Muscle layer of colon (tissue), 2 donors: ENCODE measurements around the gene ARID1B.

Experiments used
- H3K27ac ChIP-seq: one replicate; pipeline ENCODE4 v1.7.0; 2013; ENCODE audit warnings: low read depth, mild to moderate bottlenecking, low read length, moderate library complexity
- H3K27me3 ChIP-seq, 2 donors: one replicate each; pipeline ENCODE4 v1.7.0; 2013; ENCODE audit warnings: low read length in 2 of 2, mild to moderate bottlenecking in 2 of 2; ENCODE audit not compliant: insufficient read depth in 2 of 2, control insufficient read depth in 1 of 2
- H3K36me3 ChIP-seq: one replicate; pipeline ENCODE4 v1.7.0; 2013; ENCODE audit warnings: mild to moderate bottlenecking, low read length; ENCODE audit not compliant: insufficient read depth
- H3K4me1 ChIP-seq: one replicate; pipeline ENCODE4 v1.7.0; 2013; ENCODE audit warnings: mild to moderate bottlenecking, low read length; ENCODE audit not compliant: insufficient read depth
- H3K4me3 ChIP-seq, 2 donors: one replicate each; pipeline ENCODE4 v1.7.0; 2013; ENCODE audit warnings: low read length in 2 of 2, low read depth in 1 of 2, mild to moderate bottlenecking in 1 of 2, moderate library complexity in 1 of 2
- H3K9ac ChIP-seq: one replicate; pipeline ENCODE4 v1.7.0; 2013; ENCODE audit warnings: low read length
- H3K9me3 ChIP-seq: one replicate; pipeline ENCODE4 v1.7.0; 2013; ENCODE audit warnings: mild to moderate bottlenecking, low read length
- donor health status: abdominal sarcoma.
- donor health status: Adenocarcinoma of cecum.

ARID1B gene

GRCh38 chr6:156917213-156917612 lies 140.0 kb downstream of the ARID1B start:
- Histone ChIP-seq H3K9me3 (no peaks in the 10 kb centered on the region), H3K4me1 (peaks cover 13% of the 10 kb centered on the region), H3K27me3 (no peaks in the 10 kb centered on the region), H3K4me3 (no peak overlapping the region), H3K36me3 (no peaks in the 10 kb centered on the region), H3K27ac (no peak overlapping the region), H3K9ac (no peak overlapping the region)

GRCh38 chr6:156918647-156919046 lies 141.5 kb downstream of the ARID1B start:
- Histone ChIP-seq H3K4me1 (peaks cover 13% of the 10 kb centered on the region), H3K27ac (no peak overlapping the region), H3K9me3 (no peaks in the 10 kb centered on the region), H3K4me3 (no peak overlapping the region), H3K9ac (no peak overlapping the region), H3K36me3 (no peaks in the 10 kb centered on the region), H3K27me3 (no peaks in the 10 kb centered on the region)

GRCh38 chr6:156919370-156919769 lies 142.2 kb downstream of the ARID1B start:
- H3K27me3 ChIP-seq: no peaks in the 10 kb centered on the region
- H3K36me3 ChIP-seq: no peaks in the 10 kb centered on the region
- H3K27ac ChIP-seq: no peak overlapping the region
- H3K4me1 ChIP-seq: peaks cover 13% of the 10 kb centered on the region
- H3K9me3 ChIP-seq: no peaks in the 10 kb centered on the region
- no peak overlapping the region for H3K4me3 ChIP-seq
- no peak overlapping the region for H3K9ac ChIP-seq

GRCh38 chr6:156919814-156920369 lies 142.7 kb downstream of the ARID1B start:
- H3K9ac ChIP-seq: no peak overlapping the region
- H3K36me3 ChIP-seq: no peaks in the 10 kb centered on the region
- no peak overlapping the region for H3K27ac ChIP-seq
- peaks cover 13% of the 10 kb centered on the region for H3K4me1 ChIP-seq
- no peaks in the 10 kb centered on the region for H3K27me3 ChIP-seq
- H3K4me3 ChIP-seq: no peak overlapping the region
- no peaks in the 10 kb centered on the region for H3K9me3 ChIP-seq

- H3K27me3 ChIP-seq: no peaks in the 10 kb centered on the region
- peaks cover 25% of the 10 kb centered on the region for H3K4me1 ChIP-seq
- H3K9ac ChIP-seq: no peak overlapping the region
- H3K9me3 ChIP-seq: no peaks in the 10 kb centered on the region
- no peak overlapping the region for H3K27ac ChIP-seq
- H3K4me3 ChIP-seq: no peak overlapping the region
- H3K36me3 ChIP-seq: no peaks in the 10 kb centered on the region
Observed at GRCh38 chr6:156924246-156924645, 147.1 kb downstream of the ARID1B start.

- Histone ChIP-seq H3K4me1 (peaks cover 25% of the 10 kb centered on the region), H3K27me3 (no peaks in the 10 kb centered on the region), H3K9ac (no peak overlapping the region), H3K4me3 (no peak overlapping the region), H3K27ac (no peak overlapping the region), H3K9me3 (no peaks in the 10 kb centered on the region), H3K36me3 (no peaks in the 10 kb centered on the region)
Observed at GRCh38 chr6:156925026-156925425, 147.8 kb downstream of the ARID1B start.

GRCh38 chr6:156925718-156926607 lies 148.8 kb downstream of the ARID1B start:
- no peaks in the 10 kb centered on the region for H3K36me3 ChIP-seq
- H3K27me3 ChIP-seq: no peaks in the 10 kb centered on the region
- no peak overlapping the region for H3K9ac ChIP-seq
- no peaks in the 10 kb centered on the region for H3K9me3 ChIP-seq
- no peak overlapping the region for H3K27ac ChIP-seq
- no peak overlapping the region for H3K4me3 ChIP-seq
- peaks cover 25% of the 10 kb centered on the region for H3K4me1 ChIP-seq

GRCh38 chr6:156928126-156928525 lies 150.9 kb downstream of the ARID1B start:
- H3K9ac ChIP-seq: no peak overlapping the region
- no peaks in the 10 kb centered on the region for H3K9me3 ChIP-seq
- peaks cover 30% of the 10 kb centered on the region for H3K4me1 ChIP-seq
- H3K27me3 ChIP-seq: no peaks in the 10 kb centered on the region
- H3K36me3 ChIP-seq: no peaks in the 10 kb centered on the region
- H3K27ac ChIP-seq: no peak overlapping the region
- no peak overlapping the region for H3K4me3 ChIP-seq

- Histone ChIP-seq H3K27ac (no peak overlapping the region), H3K9me3 (no peaks in the 10 kb centered on the region), H3K36me3 (no peaks in the 10 kb centered on the region), H3K9ac (no peak overlapping the region), H3K4me1 (peaks cover 38% of the 10 kb centered on the region), H3K27me3 (no peaks in the 10 kb centered on the region), H3K4me3 (no peak overlapping the region)
Observed at GRCh38 chr6:156928972-156929371, 151.8 kb downstream of the ARID1B start.

- Histone ChIP-seq H3K9me3 (no peaks in the 10 kb centered on the region), H3K9ac (no peak overlapping the region), H3K4me3 (no peak overlapping the region), H3K4me1 (peaks cover 31% of the 10 kb centered on the region), H3K27me3 (no peaks in the 10 kb centered on the region), H3K36me3 (no peaks in the 10 kb centered on the region), H3K27ac (no peak overlapping the region)
Observed at GRCh38 chr6:156931283-156931682, 154.1 kb downstream of the ARID1B start.

GRCh38 chr6:156933201-156934068 lies 156.3 kb downstream of the ARID1B start:
- Histone ChIP-seq H3K4me3 (no peak overlapping the region), H3K9me3 (no peaks in the 10 kb centered on the region), H3K27ac (no peak overlapping the region), H3K36me3 (no peaks in the 10 kb centered on the region), H3K9ac (no peak overlapping the region), H3K4me1 (peaks cover 29% of the 10 kb centered on the region), H3K27me3 (no peaks in the 10 kb centered on the region)
